ENCODE results near the gene DIABLO.

GRCh38 chr12:122174155-122174845 lies 51.6 kb downstream of the DIABLO start, which contains the start of gene IL31:
- TF ChIP-seq CTCF (IDR thresholded peaks at IDR 0.05) (no peak), POLR2A (IDR thresholded peaks at IDR 0.05) (no peak)

Measured in Peyer's patch (tissue), 4 donors.